SK-N-SH treated with all-trans-retinoic acid at 6 μM for 48 hours (cell line): ENCODE results near the gene KBTBD4.

Experiments
- ZFP3 ChIP-seq: fragments of 250-450 bp; sonication (Bioruptor Pico); IDR thresholded peaks from 2 replicates; pipeline ENCODE4 v1.5.0; 2020; ENCODE audit warnings: mild to moderate bottlenecking, moderate library complexity
- ZFP30 ChIP-seq: fragments of 450-650 bp; formaldehyde crosslinking; IDR thresholded peaks from 2 replicates; pipeline ENCODE4 v1.5.0; 2022; ENCODE audit warnings: mild to moderate bottlenecking, moderate library complexity

GRCh38 chr11:47577460-47578041, 1.2 kb downstream of the KBTBD4 start:
- no peak for TF ChIP-seq ZFP30 (CRISPR knock-in tag)
- no peak for TF ChIP-seq ZFP3 (CRISPR knock-in tag)
